IMR-90 (cell line): Measurements from ENCODE around the gene SLC25A40.

Source experiments
- CEBPB ChIP-seq: IDR thresholded peaks from 2 replicates; pipeline ENCODE4 v1.6.1; 2012; ENCODE audit warnings: low read depth, low read length, improper control_type of control experiment
- MXI1 ChIP-seq: IDR thresholded peaks from 2 replicates; pipeline ENCODE4 v1.6.1; 2012; ENCODE audit warnings: low read depth, mild to moderate bottlenecking, low read length, moderate library complexity, borderline replicate concordance
- POLR2A ChIP-seq: IDR thresholded peaks from 2 replicates; pipeline ENCODE4 v1.6.1; 2012; ENCODE audit warnings: mild to moderate bottlenecking, low read depth, low read length
- TF ChIP-seq, protein P1 (sequence below): conservative IDR thresholded peaks from 2 replicates; pipeline ENCODE4 v1.5.1; 2012; ENCODE audit warnings: mild to moderate bottlenecking, low read depth, low read length, improper control_type of control experiment
- TF ChIP-seq, protein P2 (sequence below): fragments of 150-350 bp; IDR thresholded peaks from 2 replicates; pipeline ENCODE4 v1.6.1; 2017; ENCODE audit warnings: mild to moderate bottlenecking, antibody characterized with exemption, low read length, low read depth

DNA sequence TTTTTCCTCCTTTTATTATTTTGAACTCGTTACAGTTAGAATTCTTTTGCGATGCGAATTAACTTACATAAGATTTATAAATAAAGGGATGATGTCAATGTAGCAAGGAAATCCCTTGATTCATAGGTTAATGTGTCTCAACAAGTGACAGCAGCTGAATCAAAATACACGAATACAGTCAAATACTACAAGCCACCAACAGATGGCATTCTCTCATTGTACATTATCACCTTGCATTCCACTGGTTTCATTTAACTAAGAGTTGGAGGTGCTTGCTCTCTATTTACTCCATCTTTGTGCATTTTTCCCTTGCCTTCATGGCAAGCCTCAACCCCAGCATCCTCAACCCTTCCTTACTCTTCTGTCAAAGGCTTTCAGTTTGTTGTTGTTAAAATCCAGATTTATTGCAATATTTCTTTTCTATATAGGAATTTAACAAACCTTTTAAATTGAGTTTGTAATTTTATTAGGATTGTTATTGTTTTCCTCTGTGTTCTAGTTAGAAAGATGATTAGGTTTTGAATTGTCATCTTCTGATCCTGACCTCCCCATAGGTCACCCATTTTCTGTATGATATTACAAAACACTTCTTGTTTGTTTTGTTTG lies 78.3 kb downstream of the SLC25A40 start:
- TF ChIP-seq, protein P1, sequence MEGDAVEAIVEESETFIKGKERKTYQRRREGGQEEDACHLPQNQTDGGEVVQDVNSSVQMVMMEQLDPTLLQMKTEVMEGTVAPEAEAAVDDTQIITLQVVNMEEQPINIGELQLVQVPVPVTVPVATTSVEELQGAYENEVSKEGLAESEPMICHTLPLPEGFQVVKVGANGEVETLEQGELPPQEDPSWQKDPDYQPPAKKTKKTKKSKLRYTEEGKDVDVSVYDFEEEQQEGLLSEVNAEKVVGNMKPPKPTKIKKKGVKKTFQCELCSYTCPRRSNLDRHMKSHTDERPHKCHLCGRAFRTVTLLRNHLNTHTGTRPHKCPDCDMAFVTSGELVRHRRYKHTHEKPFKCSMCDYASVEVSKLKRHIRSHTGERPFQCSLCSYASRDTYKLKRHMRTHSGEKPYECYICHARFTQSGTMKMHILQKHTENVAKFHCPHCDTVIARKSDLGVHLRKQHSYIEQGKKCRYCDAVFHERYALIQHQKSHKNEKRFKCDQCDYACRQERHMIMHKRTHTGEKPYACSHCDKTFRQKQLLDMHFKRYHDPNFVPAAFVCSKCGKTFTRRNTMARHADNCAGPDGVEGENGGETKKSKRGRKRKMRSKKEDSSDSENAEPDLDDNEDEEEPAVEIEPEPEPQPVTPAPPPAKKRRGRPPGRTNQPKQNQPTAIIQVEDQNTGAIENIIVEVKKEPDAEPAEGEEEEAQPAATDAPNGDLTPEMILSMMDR, result peak; percentile 67
- TF ChIP-seq MXI1 (no peak), POLR2A (no peak), CEBPB (no peak)
- TF ChIP-seq, protein P2, sequence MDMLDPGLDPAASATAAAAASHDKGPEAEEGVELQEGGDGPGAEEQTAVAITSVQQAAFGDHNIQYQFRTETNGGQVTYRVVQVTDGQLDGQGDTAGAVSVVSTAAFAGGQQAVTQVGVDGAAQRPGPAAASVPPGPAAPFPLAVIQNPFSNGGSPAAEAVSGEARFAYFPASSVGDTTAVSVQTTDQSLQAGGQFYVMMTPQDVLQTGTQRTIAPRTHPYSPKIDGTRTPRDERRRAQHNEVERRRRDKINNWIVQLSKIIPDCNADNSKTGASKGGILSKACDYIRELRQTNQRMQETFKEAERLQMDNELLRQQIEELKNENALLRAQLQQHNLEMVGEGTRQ, result no peak
